ENCODE data around the gene ADAMTS2. TPM values are rescaled to one million over a fixed set of nuclear protein-coding genes. Genes with fewer than 3 reads are reported as not detected.

The ADAMTS2 gene
- total and polyA plus RNA-seq, 2 donors from 2014 or later = 2.0 to 13.6 TPM

GRCh38 chr5:179163236-179164155 is 181.8 kb downstream of the ADAMTS2 start:
- intact Hi-C loops (cut with DNase I) = no loop called here
- Histone ChIP-seq H3K4me1 (ENCODE audit: control insufficient read depth in 2 of 3, insufficient read depth in 2 of 3, low read depth in 1 of 3, low read length in 3 of 3) (peaks cover 0 to 5% (median 0%) of the 10 kb centered on the region in 3 donors), H3K9ac (ENCODE audit: low read length in 3 of 3) (no peak overlapping the region), H3K9me3 (ENCODE audit: control insufficient read depth in 2 of 3, insufficient read depth in 1 of 3, low read length in 3 of 3) (no peaks in the 10 kb centered on the region), H3K27ac (ENCODE audit: low read depth in 2 of 2, low read length in 2 of 2) (no peak overlapping the region), H3K27me3 (ENCODE audit: control insufficient read depth, insufficient read depth, low read length) (no peaks in the 10 kb centered on the region), H3K36me3 (ENCODE audit: control insufficient read depth in 2 of 3, insufficient read depth in 3 of 3, low read length in 3 of 3) (no peaks in the 10 kb centered on the region), H3K4me3 (ENCODE audit: low read length in 3 of 3) (no peak overlapping the region)
- peak in 2 of 5 donors; percentile 18 to 60 for DNase-seq
- FAIRE-seq = no peak
- TF ChIP-seq, protein P1, sequence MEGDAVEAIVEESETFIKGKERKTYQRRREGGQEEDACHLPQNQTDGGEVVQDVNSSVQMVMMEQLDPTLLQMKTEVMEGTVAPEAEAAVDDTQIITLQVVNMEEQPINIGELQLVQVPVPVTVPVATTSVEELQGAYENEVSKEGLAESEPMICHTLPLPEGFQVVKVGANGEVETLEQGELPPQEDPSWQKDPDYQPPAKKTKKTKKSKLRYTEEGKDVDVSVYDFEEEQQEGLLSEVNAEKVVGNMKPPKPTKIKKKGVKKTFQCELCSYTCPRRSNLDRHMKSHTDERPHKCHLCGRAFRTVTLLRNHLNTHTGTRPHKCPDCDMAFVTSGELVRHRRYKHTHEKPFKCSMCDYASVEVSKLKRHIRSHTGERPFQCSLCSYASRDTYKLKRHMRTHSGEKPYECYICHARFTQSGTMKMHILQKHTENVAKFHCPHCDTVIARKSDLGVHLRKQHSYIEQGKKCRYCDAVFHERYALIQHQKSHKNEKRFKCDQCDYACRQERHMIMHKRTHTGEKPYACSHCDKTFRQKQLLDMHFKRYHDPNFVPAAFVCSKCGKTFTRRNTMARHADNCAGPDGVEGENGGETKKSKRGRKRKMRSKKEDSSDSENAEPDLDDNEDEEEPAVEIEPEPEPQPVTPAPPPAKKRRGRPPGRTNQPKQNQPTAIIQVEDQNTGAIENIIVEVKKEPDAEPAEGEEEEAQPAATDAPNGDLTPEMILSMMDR (IDR thresholded peaks at IDR 0.05; ENCODE audit: borderline replicate concordance, extremely low read depth, insufficient read depth) = no peak

GRCh38 chr5:179162351-179163235 is 182.7 kb downstream of the ADAMTS2 start:
- FAIRE-seq (no peak), DNase-seq (peak in 1 of 5 donors; percentile 29)
- Histone ChIP-seq H3K9ac (ENCODE audit: low read length in 3 of 3) (no peak overlapping the region), H3K36me3 (ENCODE audit: control insufficient read depth in 2 of 3, insufficient read depth in 3 of 3, low read length in 3 of 3) (no peaks in the 10 kb centered on the region), H3K27ac (ENCODE audit: low read depth in 2 of 2, low read length in 2 of 2) (no peak overlapping the region), H3K27me3 (ENCODE audit: control insufficient read depth, insufficient read depth, low read length) (no peaks in the 10 kb centered on the region), H3K4me3 (ENCODE audit: low read length in 3 of 3) (no peak overlapping the region), H3K9me3 (ENCODE audit: control insufficient read depth in 2 of 3, insufficient read depth in 1 of 3, low read length in 3 of 3) (no peaks in the 10 kb centered on the region), H3K4me1 (ENCODE audit: control insufficient read depth in 2 of 3, insufficient read depth in 2 of 3, low read depth in 1 of 3, low read length in 3 of 3) (peaks cover 0 to 4% (median 0%) of the 10 kb centered on the region in 3 donors)
- intact Hi-C loops (cut with DNase I) = no loop called here
- TF ChIP-seq, protein P1 (IDR thresholded peaks at IDR 0.05; ENCODE audit: borderline replicate concordance, extremely low read depth, insufficient read depth) = no peak

DNA sequence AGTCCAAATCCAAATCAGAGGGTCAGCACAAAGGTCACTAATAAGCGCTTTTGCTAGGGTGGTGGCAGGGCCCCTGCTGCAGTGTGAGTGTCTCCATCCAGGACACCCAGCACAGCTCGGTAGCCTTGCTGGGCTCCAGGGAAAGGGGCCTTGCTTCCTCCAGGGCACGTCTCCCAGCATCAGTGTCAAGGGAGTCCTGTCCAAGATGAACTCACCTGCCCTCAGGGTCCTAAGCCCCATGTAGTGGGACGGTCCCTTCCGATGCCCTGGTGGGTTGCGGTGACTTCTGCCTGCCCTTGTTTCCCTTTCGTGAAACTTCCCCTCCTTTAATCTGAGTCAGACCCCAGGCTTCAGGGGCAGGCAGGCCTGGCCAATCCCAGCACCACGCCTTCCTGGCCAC is 183.4 kb downstream of the ADAMTS2 start:
- intact Hi-C loops (cut with DNase I) = no loop called here
- FAIRE-seq (no peak), DNase-seq (peak in 2 of 5 donors; percentile 24 to 36)
- Histone ChIP-seq H3K9ac (ENCODE audit: low read length in 3 of 3) (no peak overlapping the region), H3K4me1 (ENCODE audit: control insufficient read depth in 2 of 3, insufficient read depth in 2 of 3, low read depth in 1 of 3, low read length in 3 of 3) (no peaks in the 10 kb centered on the region), H3K9me3 (ENCODE audit: control insufficient read depth in 2 of 3, insufficient read depth in 1 of 3, low read length in 3 of 3) (no peaks in the 10 kb centered on the region), H3K27me3 (ENCODE audit: control insufficient read depth, insufficient read depth, low read length) (no peaks in the 10 kb centered on the region), H3K36me3 (ENCODE audit: control insufficient read depth in 2 of 3, insufficient read depth in 3 of 3, low read length in 3 of 3) (no peaks in the 10 kb centered on the region), H3K27ac (ENCODE audit: low read depth in 2 of 2, low read length in 2 of 2) (no peak overlapping the region), H3K4me3 (ENCODE audit: low read length in 3 of 3) (no peak overlapping the region)
- TF ChIP-seq, protein P1 (IDR thresholded peaks at IDR 0.05; ENCODE audit: borderline replicate concordance, extremely low read depth, insufficient read depth) = no peak

All from kidney (tissue), 14 donors.